ENCODE measurements around the gene MPDZ. TPM values are rescaled to one million over a fixed set of nuclear protein-coding genes. Genes with fewer than 3 reads are reported as not detected.

MPDZ gene
- polyA plus RNA-seq, 1 experiment: 22.0 TPM

DNA sequence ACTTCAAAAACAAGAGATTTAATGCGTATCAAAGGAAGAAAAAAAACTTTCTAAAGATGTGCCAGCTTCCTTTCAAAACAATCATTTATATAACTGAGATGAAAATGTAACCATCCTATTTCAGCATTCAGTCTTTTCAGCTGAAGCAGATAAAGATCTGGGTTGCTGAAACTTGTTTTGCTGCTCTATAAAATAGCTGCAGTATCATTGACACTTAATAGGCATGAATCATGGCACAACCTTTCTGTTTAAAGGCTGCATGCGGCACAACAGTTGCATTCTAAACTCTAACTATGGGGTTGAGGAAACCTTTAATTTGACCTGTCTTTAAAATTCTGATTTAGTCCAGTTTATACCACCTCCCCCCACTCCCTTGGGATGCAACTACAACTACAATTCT is 196.7 kb downstream of the MPDZ start:
- no peak overlapping the region for H3K4me3 ChIP-seq (ENCODE audit: low read depth, low read length)
- H3K36me3 ChIP-seq (ENCODE audit: control insufficient read depth, insufficient read depth, low read length): no peaks in the 10 kb centered on the region
- H3K27me3 ChIP-seq (ENCODE audit: control insufficient read depth, insufficient read depth, low read length): no peaks in the 10 kb centered on the region
- no peak for DNase-seq (ENCODE audit: low read depth)
- ChIA-PET CTCF (no interaction called here), POLR2A (no interaction called here)
- TF ChIP-seq, protein P1, sequence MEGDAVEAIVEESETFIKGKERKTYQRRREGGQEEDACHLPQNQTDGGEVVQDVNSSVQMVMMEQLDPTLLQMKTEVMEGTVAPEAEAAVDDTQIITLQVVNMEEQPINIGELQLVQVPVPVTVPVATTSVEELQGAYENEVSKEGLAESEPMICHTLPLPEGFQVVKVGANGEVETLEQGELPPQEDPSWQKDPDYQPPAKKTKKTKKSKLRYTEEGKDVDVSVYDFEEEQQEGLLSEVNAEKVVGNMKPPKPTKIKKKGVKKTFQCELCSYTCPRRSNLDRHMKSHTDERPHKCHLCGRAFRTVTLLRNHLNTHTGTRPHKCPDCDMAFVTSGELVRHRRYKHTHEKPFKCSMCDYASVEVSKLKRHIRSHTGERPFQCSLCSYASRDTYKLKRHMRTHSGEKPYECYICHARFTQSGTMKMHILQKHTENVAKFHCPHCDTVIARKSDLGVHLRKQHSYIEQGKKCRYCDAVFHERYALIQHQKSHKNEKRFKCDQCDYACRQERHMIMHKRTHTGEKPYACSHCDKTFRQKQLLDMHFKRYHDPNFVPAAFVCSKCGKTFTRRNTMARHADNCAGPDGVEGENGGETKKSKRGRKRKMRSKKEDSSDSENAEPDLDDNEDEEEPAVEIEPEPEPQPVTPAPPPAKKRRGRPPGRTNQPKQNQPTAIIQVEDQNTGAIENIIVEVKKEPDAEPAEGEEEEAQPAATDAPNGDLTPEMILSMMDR (IDR thresholded peaks at IDR 0.05; ENCODE audit: insufficient read depth, low read depth, low read length): no peak

DNA sequence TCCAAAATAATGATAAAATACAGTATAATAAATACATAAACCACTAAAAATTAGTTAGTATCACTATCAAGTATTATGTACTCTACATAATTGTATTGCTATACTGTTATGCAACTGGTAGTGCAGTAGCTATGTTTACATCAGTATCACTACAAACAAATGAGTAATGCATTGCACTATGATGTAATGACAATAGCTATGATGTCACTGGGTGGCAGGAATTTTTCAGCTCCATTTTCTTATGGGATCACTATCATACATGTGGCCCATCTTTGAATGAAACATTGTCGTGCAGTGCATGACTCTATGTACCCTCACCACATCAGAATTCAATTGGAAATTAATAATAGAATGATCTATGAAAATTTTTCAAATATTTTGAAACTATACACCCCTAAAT is 201.3 kb downstream of the MPDZ start:
- no peak for DNase-seq (ENCODE audit: low read depth)
- POLR2A ChIA-PET: no interaction called here
- H3K36me3 ChIP-seq (ENCODE audit: control insufficient read depth, insufficient read depth, low read length): no peaks in the 10 kb centered on the region
- TF ChIP-seq, protein P1 (IDR thresholded peaks at IDR 0.05; ENCODE audit: insufficient read depth, low read depth, low read length): no peak
- no peaks in the 10 kb centered on the region for H3K27me3 ChIP-seq (ENCODE audit: control insufficient read depth, insufficient read depth, low read length)
- no peak overlapping the region for H3K4me3 ChIP-seq (ENCODE audit: low read depth, low read length)
- CTCF ChIA-PET: interaction anchor here (0.9 to 2.3 kb wide), 3 partner anchors 10 to 11 kb away, joined by 3 to 12 read pairs (median 3); no protein-coding TSS in a partner anchor

DNA sequence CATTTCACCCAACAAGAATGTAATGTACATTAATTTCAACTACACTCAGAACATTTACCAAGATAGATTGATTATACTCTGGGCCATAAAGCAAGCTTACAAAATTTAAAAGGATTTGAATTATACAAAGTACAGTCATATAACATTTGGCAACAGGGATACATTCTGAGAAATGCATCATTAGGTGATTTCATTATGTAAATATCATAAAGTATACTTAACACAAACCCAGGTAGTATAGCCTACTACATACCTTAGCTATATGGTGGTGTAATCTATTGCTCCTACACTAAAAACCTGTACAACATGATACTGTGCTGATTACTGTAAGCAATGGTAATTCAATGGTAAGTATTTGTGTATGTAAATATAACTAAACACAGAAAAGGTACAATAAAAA is 202.9 kb downstream of the MPDZ start:
- DNase-seq (ENCODE audit: low read depth): no peak
- no peak overlapping the region for H3K4me3 ChIP-seq (ENCODE audit: low read depth, low read length)
- TF ChIP-seq, protein P1 (IDR thresholded peaks at IDR 0.05; ENCODE audit: insufficient read depth, low read depth, low read length): no peak
- no peaks in the 10 kb centered on the region for H3K27me3 ChIP-seq (ENCODE audit: control insufficient read depth, insufficient read depth, low read length)
- ChIA-PET CTCF (interaction anchor here (0.8 to 2.3 kb wide), 2 partner anchors 9 to 13 kb away, joined by 3 to 12 read pairs; no protein-coding TSS in a partner anchor), POLR2A (no interaction called here)
- H3K36me3 ChIP-seq (ENCODE audit: control insufficient read depth, insufficient read depth, low read length): no peaks in the 10 kb centered on the region

DNA sequence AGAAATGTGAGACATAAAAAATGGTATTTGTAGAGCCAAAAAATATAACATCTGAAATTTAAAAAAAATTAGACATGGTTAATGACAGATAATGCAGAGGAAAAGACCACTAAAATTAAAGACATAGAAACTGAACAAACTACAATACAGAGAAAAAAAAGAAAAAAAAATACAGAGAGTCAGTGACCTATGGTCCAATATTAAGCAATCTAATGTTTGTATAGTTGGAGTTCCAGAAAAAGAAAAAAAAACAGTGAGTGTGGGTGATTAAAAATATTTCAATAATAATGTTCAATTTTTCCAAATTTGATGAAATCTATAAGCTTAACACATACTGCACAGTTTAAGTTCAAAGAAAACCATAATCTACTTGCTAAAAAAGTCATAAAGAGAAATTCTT is 207.6 kb downstream of the MPDZ start:
- TF ChIP-seq, protein P1 (IDR thresholded peaks at IDR 0.05; ENCODE audit: insufficient read depth, low read depth, low read length): no peak
- Histone ChIP-seq H3K36me3 (ENCODE audit: control insufficient read depth, insufficient read depth, low read length) (no peaks in the 10 kb centered on the region), H3K27me3 (ENCODE audit: control insufficient read depth, insufficient read depth, low read length) (no peaks in the 10 kb centered on the region), H3K4me3 (ENCODE audit: low read depth, low read length) (no peak overlapping the region)
- ChIA-PET POLR2A (no interaction called here), CTCF (no interaction called here)
- no peak for DNase-seq (ENCODE audit: low read depth)

DNA sequence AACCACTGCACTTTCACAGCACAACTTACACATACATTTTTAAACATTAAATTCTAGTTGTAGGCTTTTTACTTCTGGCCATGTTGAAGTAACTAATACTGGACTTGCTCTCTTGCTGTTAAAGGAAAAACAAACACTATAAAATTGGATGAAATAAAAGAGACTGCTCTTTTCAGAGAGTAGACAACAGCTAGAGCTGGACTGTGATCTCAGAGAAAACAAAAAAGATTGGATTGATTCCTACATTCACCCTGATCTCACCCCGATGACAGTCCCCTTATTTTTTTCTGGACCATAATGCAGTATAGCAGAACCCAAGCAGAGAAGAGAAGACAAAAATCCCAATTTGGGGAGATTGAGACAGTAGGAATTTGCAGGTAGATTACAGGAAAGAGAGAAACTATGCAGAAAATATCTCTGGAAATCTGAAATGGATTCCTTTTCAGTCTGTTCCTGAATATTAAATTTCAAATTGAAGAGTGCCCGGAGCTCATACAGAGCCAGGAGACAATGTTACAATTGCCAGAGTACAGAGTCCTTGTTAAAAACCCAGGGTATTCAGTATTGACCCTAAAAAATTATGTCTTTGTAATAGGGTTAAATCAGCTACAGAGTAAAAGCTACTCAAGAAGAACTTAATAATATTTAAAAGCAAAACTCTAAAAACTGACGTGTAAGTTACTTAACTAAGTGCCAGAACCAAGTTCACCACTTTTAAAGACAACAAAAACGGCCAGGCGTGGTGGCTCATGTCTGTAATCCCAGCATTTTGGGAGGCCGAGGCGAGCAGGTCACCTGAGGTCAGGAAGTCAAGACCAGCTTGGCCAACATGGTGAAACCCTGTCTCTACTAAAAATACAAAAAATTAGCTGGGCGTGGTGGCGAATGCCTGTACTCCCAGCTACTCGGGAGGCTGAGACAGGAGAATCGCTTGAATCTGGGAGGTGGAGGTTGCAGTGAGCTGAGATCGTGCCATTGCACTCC is 208.6 kb downstream of the MPDZ start:
- H3K36me3 ChIP-seq (ENCODE audit: control insufficient read depth, insufficient read depth, low read length): no peaks in the 10 kb centered on the region
- ChIA-PET POLR2A (no interaction called here), CTCF (no interaction called here)
- no peak for DNase-seq (ENCODE audit: low read depth)
- TF ChIP-seq, protein P1 (IDR thresholded peaks at IDR 0.05; ENCODE audit: insufficient read depth, low read depth, low read length): no peak
- H3K27me3 ChIP-seq (ENCODE audit: control insufficient read depth, insufficient read depth, low read length): no peaks in the 10 kb centered on the region
- no peak overlapping the region for H3K4me3 ChIP-seq (ENCODE audit: low read depth, low read length)

All from BJ (cell line).